Measurements from ENCODE around the gene SUSD4. TPM values are rescaled to one million over a fixed set of nuclear protein-coding genes. Genes with fewer than 3 reads are reported as not detected.

Gene SUSD4
- total RNA-seq, 3 donors from 2014 or later (not counting 1 experiment from before 2014, with no cell fraction given): 0.60 to 1.1 TPM; not detected in 1

DNA sequence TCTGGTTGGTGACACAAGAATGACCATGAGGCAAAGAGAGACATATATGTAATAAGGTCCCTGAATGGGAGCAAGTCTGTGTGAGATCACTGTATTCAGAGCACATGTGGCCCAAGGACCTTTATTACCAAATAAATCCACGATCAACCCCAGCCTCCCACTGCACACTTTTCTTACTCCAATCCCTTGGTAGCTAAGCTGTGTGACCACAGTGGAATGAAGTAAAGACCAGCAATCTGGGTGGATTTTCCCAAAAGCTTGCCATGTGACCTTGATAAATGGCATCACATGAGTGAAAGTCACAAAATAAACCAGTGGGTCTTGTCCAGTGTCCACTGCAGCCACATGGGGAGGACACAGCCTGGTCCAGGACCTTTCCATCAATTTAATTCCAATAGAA lies 184.2 kb downstream of the SUSD4 start:
- no peaks in the 10 kb centered on the region for H3K27me3 ChIP-seq (ENCODE audit: control insufficient read depth, insufficient read depth, low read length)
- intact Hi-C loops (cut with micrococcal nuclease): no loop called here
- H3K4me1 ChIP-seq (ENCODE audit: control insufficient read depth, insufficient read depth, low read length): peaks cover 14% of the 10 kb centered on the region
- no peaks in the 10 kb centered on the region for H3K9me3 ChIP-seq (ENCODE audit: control insufficient read depth, insufficient read depth, low read length)
- no peak overlapping the region for H3K27ac ChIP-seq (ENCODE audit: low read length)
- Mint-ChIP-seq H3K4me1 (peaks cover 4 to 17% of the 10 kb centered on the region in 2 donors), H3K27me3 (ENCODE audit: low read depth in 2 of 2) (peaks cover 29 to 54% of the 10 kb centered on the region in 2 donors), H3K9me3 (no peaks in the 10 kb centered on the region), H3K4me3 (no peak overlapping the region), H3K27ac (no peak overlapping the region), H3K36me3 (no peaks in the 10 kb centered on the region)
- no peak for TF ChIP-seq CTCF (IDR thresholded peaks at IDR 0.05)
- DNase-seq: no peak
- H3K4me3 ChIP-seq (ENCODE audit: low read length): no peak overlapping the region
- H3K36me3 ChIP-seq (ENCODE audit: control insufficient read depth, insufficient read depth, low read length): no peaks in the 10 kb centered on the region
- ATAC-seq: no peak
- 100% methylated on average over 1 of the region's 1 CpG for WGBS (ENCODE audit: insufficient coverage)

DNA sequence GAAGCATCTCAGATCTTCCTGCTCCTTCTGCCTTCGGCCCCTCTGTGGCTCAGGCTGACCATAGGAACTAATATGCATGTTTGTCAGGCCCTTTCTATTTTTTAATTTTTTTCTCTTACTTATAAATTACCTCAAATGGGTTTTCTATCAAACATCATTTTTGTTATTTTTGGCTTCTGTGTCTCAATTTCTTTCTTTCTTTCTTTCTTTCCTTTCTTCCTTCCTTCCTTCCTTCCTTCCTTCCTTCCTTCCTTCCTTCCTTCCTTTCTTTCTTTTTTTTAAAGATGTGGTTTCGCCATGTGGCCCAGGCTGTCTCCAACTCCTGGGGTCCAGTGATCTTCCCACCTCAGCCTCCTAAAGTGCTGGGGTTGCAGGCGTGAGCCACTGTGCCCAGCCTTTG lies 184.7 kb downstream of the SUSD4 start:
- Histone ChIP-seq H3K36me3 (ENCODE audit: control insufficient read depth, insufficient read depth, low read length) (no peaks in the 10 kb centered on the region), H3K27me3 (ENCODE audit: control insufficient read depth, insufficient read depth, low read length) (no peaks in the 10 kb centered on the region), H3K4me3 (ENCODE audit: low read length) (no peak overlapping the region), H3K27ac (ENCODE audit: low read length) (no peak overlapping the region), H3K9me3 (ENCODE audit: control insufficient read depth, insufficient read depth, low read length) (no peaks in the 10 kb centered on the region), H3K4me1 (ENCODE audit: control insufficient read depth, insufficient read depth, low read length) (peaks cover 14% of the 10 kb centered on the region)
- DNase-seq: no peak
- Mint-ChIP-seq H3K27ac (no peak overlapping the region), H3K4me1 (peaks cover 4 to 17% of the 10 kb centered on the region in 2 donors), H3K4me3 (no peak overlapping the region), H3K36me3 (no peaks in the 10 kb centered on the region), H3K27me3 (ENCODE audit: low read depth in 2 of 2) (peaks cover 29 to 53% of the 10 kb centered on the region in 2 donors), H3K9me3 (no peaks in the 10 kb centered on the region)
- no peak for TF ChIP-seq CTCF (IDR thresholded peaks at IDR 0.05)
- WGBS (ENCODE audit: insufficient coverage): 86% methylated on average over 3 of the region's 3 CpGs
- intact Hi-C loops (cut with micrococcal nuclease): no loop called here
- no peak for ATAC-seq

DNA sequence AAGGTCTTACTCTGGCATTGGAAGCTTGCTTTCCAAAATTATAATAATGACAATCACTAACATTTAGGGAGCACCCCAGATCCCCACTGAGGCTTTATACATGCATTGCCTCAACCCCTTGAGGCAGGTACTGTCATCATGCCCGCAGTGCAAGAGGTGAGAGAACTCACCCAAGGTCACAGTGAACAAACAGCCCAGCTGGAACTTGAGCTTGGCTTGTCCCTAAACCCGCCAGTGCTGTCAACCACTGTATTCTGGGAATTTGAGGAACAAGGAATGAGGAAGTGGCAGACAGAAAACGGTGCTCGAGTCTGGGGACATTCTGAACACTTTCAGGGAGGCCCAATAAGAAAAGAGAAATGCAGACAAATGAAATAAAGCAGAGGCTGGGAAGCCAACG lies 186.3 kb downstream of the SUSD4 start:
- Mint-ChIP-seq H3K4me1 (peaks cover 4 to 17% of the 10 kb centered on the region in 2 donors), H3K36me3 (no peaks in the 10 kb centered on the region), H3K4me3 (no peak overlapping the region), H3K27me3 (ENCODE audit: low read depth in 2 of 2) (peaks cover 29 to 44% of the 10 kb centered on the region in 2 donors), H3K9me3 (no peaks in the 10 kb centered on the region), H3K27ac (no peak overlapping the region)
- no peaks in the 10 kb centered on the region for H3K27me3 ChIP-seq (ENCODE audit: control insufficient read depth, insufficient read depth, low read length)
- H3K27ac ChIP-seq (ENCODE audit: low read length): no peak overlapping the region
- no peak overlapping the region for H3K4me3 ChIP-seq (ENCODE audit: low read length)
- H3K36me3 ChIP-seq (ENCODE audit: control insufficient read depth, insufficient read depth, low read length): no peaks in the 10 kb centered on the region
- TF ChIP-seq CTCF (IDR thresholded peaks at IDR 0.05): no peak
- DNase-seq: no peak
- H3K9me3 ChIP-seq (ENCODE audit: control insufficient read depth, insufficient read depth, low read length): no peaks in the 10 kb centered on the region
- 43% methylated on average over 5 of the region's 5 CpGs for WGBS (ENCODE audit: insufficient coverage)
- intact Hi-C loops (cut with micrococcal nuclease): no loop called here
- ATAC-seq: no peak
- peaks cover 14% of the 10 kb centered on the region for H3K4me1 ChIP-seq (ENCODE audit: control insufficient read depth, insufficient read depth, low read length)

DNA sequence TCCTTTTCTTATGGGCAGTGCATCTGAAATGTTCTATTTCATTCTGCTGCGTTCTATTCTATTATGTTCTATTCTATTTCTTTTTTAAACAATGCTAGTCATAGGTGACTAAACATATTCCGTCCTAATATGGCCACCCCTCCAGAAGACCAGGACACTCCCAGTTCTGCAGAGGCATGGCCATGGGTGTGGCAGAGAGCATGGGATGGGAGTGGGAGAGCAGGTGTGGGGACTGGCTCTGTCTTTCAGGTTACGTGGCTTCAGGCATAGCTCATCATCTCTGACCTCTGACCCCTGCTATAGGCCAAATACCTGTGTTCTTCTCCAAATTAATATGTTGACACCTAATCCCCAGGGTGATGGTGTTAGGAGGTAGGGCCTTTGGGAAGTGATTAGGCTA lies 187.5 kb downstream of the SUSD4 start:
- Mint-ChIP-seq H3K4me1 (peaks cover 4 to 17% of the 10 kb centered on the region in 2 donors), H3K4me3 (no peak overlapping the region), H3K9me3 (no peaks in the 10 kb centered on the region), H3K27ac (no peak overlapping the region), H3K27me3 (ENCODE audit: low read depth in 2 of 2) (peaks cover 20 to 32% of the 10 kb centered on the region in 2 donors), H3K36me3 (no peaks in the 10 kb centered on the region)
- intact Hi-C loops (cut with micrococcal nuclease): no loop called here
- Histone ChIP-seq H3K27me3 (ENCODE audit: control insufficient read depth, insufficient read depth, low read length) (no peaks in the 10 kb centered on the region), H3K4me1 (ENCODE audit: control insufficient read depth, insufficient read depth, low read length) (peaks cover 14% of the 10 kb centered on the region), H3K4me3 (ENCODE audit: low read length) (no peak overlapping the region), H3K27ac (ENCODE audit: low read length) (no peak overlapping the region), H3K36me3 (ENCODE audit: control insufficient read depth, insufficient read depth, low read length) (no peaks in the 10 kb centered on the region), H3K9me3 (ENCODE audit: control insufficient read depth, insufficient read depth, low read length) (no peaks in the 10 kb centered on the region)
- TF ChIP-seq CTCF (IDR thresholded peaks at IDR 0.05): no peak
- DNase-seq (no peak), ATAC-seq (no peak)
- no CpG with 5 or more reads among the region's 3 CpGs for WGBS (ENCODE audit: insufficient coverage)

All from natural killer cell (primary cell).